Heart left ventricle (tissue), 13 donors: ENCODE measurements around the gene S1PR2.
A peak's percentile ranks its signal among the peaks of the same experiment; 100 is the strongest.

ENCODE experiments used
- CTCF ChIP-seq, 12 donors: fragments of 200-600 bp; sonication (generic) in 4 of 12; IDR thresholded peaks; one replicate each; pipeline versions ENCODE4 v1.5.0 to v1.8.0; 2018 to 2022; ENCODE audit warnings: antibody characterized with exemption in 12 of 12, mild to moderate bottlenecking in 5 of 12
- POLR2A ChIP-seq, 2 donors: fragments of 450-650 bp; IDR thresholded peaks; one replicate each; pipeline ENCODE4 v1.6.1; 2017; ENCODE audit warnings: antibody characterized with exemption in 2 of 2, mild to moderate bottlenecking in 2 of 2, moderate library complexity in 2 of 2
- donor health status: ischemic (EF 13 %, LVEDD 7.1; RV severe dilation, severe dysfunction).
- donor health status: DM: no; HTN: yes; CAD: no.
- donor health status: DM: no; HTN: no; CAD: no.
- donor health status: ischemic (EF 25% LVEDD 6.9; RV normal size, moderate dysfunction).
- donor health status: ischemic (EF 25% LVEDD 5.7; RV mildly dilated, moderate dysfunction).
- donor health status: ischemic (EF 35%, LVEDD 5.7; RV mildly dilated, moderate dysfunction).
- donor health status: nonischemic (EF 11% LVEDD 7.7; RV severe dilation, severe dysfunction).
- donor health status: DM: yes; HTN: yes; CAD: no.
- donor health status: PGD.
- donor health status: ischemic (EF 29% LVEDD 5.4; RV normal size, mild dysfunction).
- donor health status: nonischemic (EF 23%, LVEDD 6.1; RV moderate dilation, normal function).

GRCh38 chr19:10269333-10270179, 38.4 kb upstream of the S1PR2 start:
- peak; percentile 94 to 98 (median 96) for TF ChIP-seq CTCF (IDR thresholded peaks at IDR 0.05)
- TF ChIP-seq POLR2A (IDR thresholded peaks at IDR 0.05): no peak
